Lower leg skin (tissue), 3 donors: ENCODE results near the gene MACROD1.

ENCODE experiments used
- CTCF ChIP-seq, 3 donors: fragments of 450-650 bp; IDR thresholded peaks; one replicate each; pipeline ENCODE4 v1.5.1; 2016; ENCODE audit warnings: antibody characterized with exemption in 3 of 3, mild to moderate bottlenecking in 3 of 3, moderate library complexity in 2 of 3
- POLR2A ChIP-seq, 2 donors: fragments of 450-650 bp; IDR thresholded peaks; one replicate each; pipeline ENCODE4 v1.6.1; 2016 to 2017; ENCODE audit warnings: antibody characterized with exemption in 2 of 2, mild to moderate bottlenecking in 1 of 2, moderate library complexity in 1 of 2

- TF ChIP-seq POLR2A (IDR thresholded peaks at IDR 0.05) (no peak), CTCF (IDR thresholded peaks at IDR 0.05) (no peak)
These were observed 96.3 kb downstream of the MACROD1 start for GRCh38 chr11:64069401-64070313.
